GM19328 (cell line): ENCODE measurements around the gene RNASE11.
"Not testable (repeated sequence)": the region's sequence is repeated elsewhere in the genome, so short reads cannot be mapped to it uniquely, and the experiment has no call there.

Experiments used
- ATAC-seq: cut with Tn5 transposase; IDR thresholded peaks from one replicate; pipeline ENCODE4 v1.9.1; 2021; ENCODE audit warnings: mild to moderate bottlenecking, moderate library complexity; ENCODE audit not compliant: unreplicated experiment

The RNASE11 gene

GRCh38 chr14:20587489-20588154 is at the start of gene RNASE11:
Gene RNASE11, minus strand, starts transcription at chr14:20588001.
- no peak for ATAC-seq

- ATAC-seq, result no peak
These were observed 45.3 kb upstream of the RNASE11 start for GRCh38 chr14:20632831-20633691.

- ATAC-seq, result no peak
These were observed 44.6 kb upstream of the RNASE11 start for GRCh38 chr14:20632448-20632830.

- no peak for ATAC-seq
These were observed 44.1 kb upstream of the RNASE11 start for GRCh38 chr14:20631880-20632389.

GRCh38 chr14:20631023-20631879 is 43.5 kb upstream of the RNASE11 start:
- ATAC-seq, result no peak

- no peak for ATAC-seq
These were observed 42.7 kb upstream of the RNASE11 start for GRCh38 chr14:20630340-20631022.

GRCh38 chr14:20628063-20628854 is 40.5 kb upstream of the RNASE11 start:
- no peak for ATAC-seq

- no peak for ATAC-seq
These were observed 39.7 kb upstream of the RNASE11 start for GRCh38 chr14:20627346-20628027.

GRCh38 chr14:20626274-20626673 is 38.5 kb upstream of the RNASE11 start:
- no peak for ATAC-seq

GRCh38 chr14:20624495-20625070 is 36.8 kb upstream of the RNASE11 start:
- peak; percentile 61 for ATAC-seq

GRCh38 chr14:20623798-20624197 is 36.0 kb upstream of the RNASE11 start:
- ATAC-seq, result no peak

- ATAC-seq, result no peak
These were observed 35.1 kb upstream of the RNASE11 start for GRCh38 chr14:20622816-20623291.

- ATAC-seq, result no peak
These were observed 33.1 kb upstream of the RNASE11 start for GRCh38 chr14:20620798-20621478.

- ATAC-seq, result not testable (repeated sequence)
These were observed 31.9 kb upstream of the RNASE11 start for GRCh38 chr14:20619688-20620087.

GRCh38 chr14:20618271-20618749 is 30.5 kb upstream of the RNASE11 start:
- ATAC-seq, result no peak

GRCh38 chr14:20617138-20618003 is 29.6 kb upstream of the RNASE11 start:
- ATAC-seq, result no peak

GRCh38 chr14:20615996-20616395 is 28.2 kb upstream of the RNASE11 start:
- no peak for ATAC-seq
